Prostate gland (tissue), 2 donors: ENCODE results near the gene FOXL2.
A peak's percentile ranks its signal among the peaks of the same experiment; 100 is the strongest.

Experiments
- CTCF ChIP-seq, 4 experiments: fragments of 200-600 bp in 2 of 4; fragments of 450-650 bp in 2 of 4; sonication (generic) in 2 of 4; IDR thresholded peaks; 1 replicate in 3 of 4; 2 replicates in 1 of 4; pipeline ENCODE4 v1.5.1; 2016 to 2019; ENCODE audit warnings: antibody characterized with exemption in 4 of 4, mild to moderate bottlenecking in 2 of 4, moderate library complexity in 2 of 4
- POLR2A ChIP-seq: fragments of 450-650 bp; IDR thresholded peaks from one replicate; pipeline ENCODE4 v1.6.1; 2016; ENCODE audit warnings: antibody characterized with exemption, mild to moderate bottlenecking

GRCh38 chr3:138935863-138936740 is 10.8 kb downstream of the FOXL2 start:
- no peak for TF ChIP-seq POLR2A
- peak; percentile 71 to 85 (median 79) for TF ChIP-seq CTCF (IDR thresholded peaks at IDR 0.05)
